GM13976 (cell line): ENCODE results near the gene CDON.
A peak's percentile ranks its signal among the peaks of the same experiment; 100 is the strongest.

ENCODE experiments used
- DNase-seq: peaks from one replicate; pipeline ENCODE4 v3.0.0; 2012; ENCODE audit warnings: low spot score
- in situ Hi-C: fragments of 300-500 bp; cut with MboI; formaldehyde crosslinking; loops from one replicate; pipeline ENCODE4 v1.12.0; 2022; ENCODE audit warnings: low sequenced_read_pairs, mixed read lengths, inconsistent platforms; ENCODE audit not compliant: unreplicated experiment
- TF ChIP-seq, protein P1 (sequence below): IDR thresholded peaks from 2 replicates; pipeline ENCODE4 v1.5.1; 2012; ENCODE audit warnings: borderline replicate concordance, mild to moderate bottlenecking; ENCODE audit not compliant: insufficient read depth; ENCODE audit errors: extremely low read depth, missing control alignments, control extremely low read depth

The CDON gene

DNA sequence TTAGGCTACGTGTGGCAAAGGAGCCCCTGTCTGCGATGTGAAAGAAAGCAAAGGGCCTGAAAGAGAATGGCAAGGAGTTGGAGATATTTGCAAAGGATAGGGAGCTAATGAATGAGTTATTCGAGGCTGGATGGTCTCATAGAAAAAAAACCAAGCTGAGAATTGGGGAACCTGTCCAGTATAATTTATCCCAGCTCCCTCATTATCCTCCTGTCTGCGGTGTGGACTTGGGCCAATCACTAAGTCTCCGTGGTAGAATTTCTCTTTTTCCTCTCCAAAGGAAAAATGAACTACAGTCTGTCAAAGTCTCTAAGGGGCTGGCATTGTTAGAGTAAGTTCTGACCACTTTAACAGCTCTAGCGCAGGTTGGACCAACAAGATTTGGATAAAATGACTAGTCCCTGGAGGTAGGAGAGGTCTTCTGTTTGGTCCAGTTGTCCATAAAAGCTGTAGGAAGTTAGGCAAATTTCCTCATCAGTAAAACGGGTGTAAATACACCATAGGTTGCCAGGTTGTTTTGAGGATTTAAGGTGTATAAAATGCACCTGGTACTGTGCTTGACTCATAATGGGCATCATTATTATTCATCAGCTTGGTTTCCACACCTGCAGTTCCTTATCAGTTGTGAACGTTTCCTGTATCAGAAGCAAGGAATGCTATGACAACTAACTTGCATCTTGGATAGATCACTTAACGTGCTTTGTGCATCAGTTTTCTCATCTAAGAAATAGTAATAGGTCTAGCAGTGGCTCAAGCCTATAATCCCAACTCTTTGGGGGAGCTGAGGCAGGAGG, 10.3 kb upstream of the CDON start:
- in situ Hi-C loops = no loop called here
- no peak for DNase-seq
- TF ChIP-seq, protein P1, sequence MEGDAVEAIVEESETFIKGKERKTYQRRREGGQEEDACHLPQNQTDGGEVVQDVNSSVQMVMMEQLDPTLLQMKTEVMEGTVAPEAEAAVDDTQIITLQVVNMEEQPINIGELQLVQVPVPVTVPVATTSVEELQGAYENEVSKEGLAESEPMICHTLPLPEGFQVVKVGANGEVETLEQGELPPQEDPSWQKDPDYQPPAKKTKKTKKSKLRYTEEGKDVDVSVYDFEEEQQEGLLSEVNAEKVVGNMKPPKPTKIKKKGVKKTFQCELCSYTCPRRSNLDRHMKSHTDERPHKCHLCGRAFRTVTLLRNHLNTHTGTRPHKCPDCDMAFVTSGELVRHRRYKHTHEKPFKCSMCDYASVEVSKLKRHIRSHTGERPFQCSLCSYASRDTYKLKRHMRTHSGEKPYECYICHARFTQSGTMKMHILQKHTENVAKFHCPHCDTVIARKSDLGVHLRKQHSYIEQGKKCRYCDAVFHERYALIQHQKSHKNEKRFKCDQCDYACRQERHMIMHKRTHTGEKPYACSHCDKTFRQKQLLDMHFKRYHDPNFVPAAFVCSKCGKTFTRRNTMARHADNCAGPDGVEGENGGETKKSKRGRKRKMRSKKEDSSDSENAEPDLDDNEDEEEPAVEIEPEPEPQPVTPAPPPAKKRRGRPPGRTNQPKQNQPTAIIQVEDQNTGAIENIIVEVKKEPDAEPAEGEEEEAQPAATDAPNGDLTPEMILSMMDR = no peak

DNA sequence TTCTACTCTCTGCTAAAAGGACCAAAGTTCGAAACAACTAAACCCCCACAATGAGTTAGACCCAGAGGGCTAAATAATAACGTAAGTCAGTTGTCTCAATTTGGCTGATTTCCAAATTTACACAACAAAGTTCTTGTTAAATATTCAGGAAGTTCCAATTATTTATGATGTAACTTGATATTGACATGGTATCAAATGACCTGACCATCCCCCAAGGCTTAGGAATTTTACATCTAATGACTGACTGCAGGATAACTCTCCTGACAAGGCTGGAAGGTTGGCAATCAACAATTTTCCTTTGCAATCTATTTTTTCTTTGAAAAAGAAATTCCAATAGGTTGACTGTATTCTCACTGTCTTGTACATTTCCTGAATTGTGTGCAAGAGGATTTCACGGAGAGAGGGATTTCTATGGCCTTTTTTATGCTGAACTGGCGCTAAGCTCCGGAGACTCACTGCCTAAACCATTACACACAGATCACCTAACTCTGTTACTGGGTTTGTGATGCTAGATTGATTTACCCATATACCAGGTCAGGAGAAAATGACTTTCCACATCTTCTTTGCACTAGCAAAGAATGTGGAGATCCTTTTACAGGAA, 9.6 kb upstream of the CDON start:
- no peak for DNase-seq
- in situ Hi-C loops = no loop called here
- TF ChIP-seq, protein P1 = no peak

DNA sequence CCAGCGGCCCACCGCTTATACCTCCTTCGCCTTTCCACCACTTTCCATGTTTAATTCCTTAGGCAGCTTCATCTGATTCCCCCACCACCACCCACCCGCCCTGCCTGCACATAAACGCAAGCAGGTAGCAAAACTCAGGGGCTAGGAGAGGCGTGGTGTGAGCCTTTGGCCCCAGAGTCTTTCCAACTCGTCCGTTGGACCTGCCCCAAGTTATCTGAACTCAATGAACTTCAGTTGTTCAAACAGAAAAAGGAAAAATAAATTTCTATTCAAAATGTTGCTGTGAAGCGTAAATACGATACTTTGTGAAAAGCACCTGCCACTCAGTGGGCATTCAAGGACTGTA, 814 bp upstream of the CDON start:
- TF ChIP-seq, protein P1 = no peak
- DNase-seq = no peak

DNA sequence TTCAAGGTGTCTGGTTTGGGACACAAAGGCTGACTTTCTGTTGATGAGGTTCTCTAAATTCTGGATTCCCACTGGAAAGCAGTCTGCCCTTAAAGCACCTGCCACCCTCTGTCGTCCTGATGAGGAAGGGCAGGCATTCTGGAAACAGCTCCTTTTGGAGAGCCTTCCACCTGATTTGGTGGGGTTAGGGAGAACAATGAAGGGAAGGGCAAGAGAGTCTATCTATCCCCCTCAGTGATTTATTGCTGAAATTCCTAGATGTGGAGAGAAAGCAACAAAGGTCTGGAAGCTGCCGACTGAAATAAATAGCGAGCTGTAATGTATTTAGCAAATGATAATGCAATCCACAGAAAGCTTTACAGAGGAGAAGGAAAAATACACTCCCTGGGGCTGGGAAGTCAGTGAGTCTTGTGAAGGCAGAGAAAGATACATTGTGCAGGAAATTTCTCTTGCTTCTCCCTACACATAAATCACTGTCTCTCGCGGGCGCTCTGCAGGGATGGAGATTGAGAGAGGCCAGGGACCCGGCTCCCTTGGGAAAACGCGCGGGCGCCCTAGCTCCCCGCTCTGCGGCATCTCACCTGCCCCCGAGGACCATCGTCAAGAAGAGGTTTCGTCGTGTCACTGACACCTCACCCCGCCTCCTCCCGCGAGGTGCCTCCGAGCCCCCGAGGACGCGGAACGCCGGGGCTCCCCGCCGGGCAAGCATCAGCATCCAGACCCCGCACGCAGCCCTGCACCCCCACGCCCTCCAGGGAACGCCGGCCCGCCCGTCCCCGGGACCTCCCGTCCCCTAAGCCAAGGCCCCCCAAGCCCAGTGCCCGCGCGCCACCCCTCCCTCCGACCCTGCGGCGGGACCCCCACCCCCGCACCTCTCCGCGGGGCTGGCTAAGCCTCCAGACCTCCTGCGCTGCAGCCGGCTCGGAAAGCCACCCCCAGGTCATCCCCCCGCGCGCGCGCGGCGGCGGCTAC, 673 bp downstream of the CDON start:
- DNase-seq = peak; percentile 43
- in situ Hi-C loops = no loop called here
- TF ChIP-seq, protein P1 = no peak

More for the DNA sequence above, 814 bp upstream of the CDON start:
- in situ Hi-C loops = no loop called here

DNA sequence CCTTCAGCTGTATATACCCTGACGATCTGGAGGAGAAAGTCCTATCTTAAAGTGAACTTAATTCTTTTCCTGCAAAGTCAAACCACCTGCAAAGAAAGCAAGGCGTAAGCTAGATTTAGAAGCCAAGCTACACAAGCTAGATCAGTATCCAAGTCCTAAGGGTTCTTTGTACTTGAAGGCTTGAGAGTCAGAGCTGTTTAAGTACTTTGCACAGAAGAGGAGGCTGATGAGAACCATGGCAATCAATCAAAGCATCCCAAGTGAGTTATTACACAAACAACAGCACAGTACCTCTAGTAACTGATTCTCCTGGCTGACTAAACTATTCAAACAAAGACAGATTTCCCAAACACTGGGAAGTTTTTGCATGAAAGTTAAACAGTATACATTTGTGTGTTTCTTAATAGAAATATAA, 1.9 kb downstream of the CDON start:
- DNase-seq = no peak
- TF ChIP-seq, protein P1 = no peak
- in situ Hi-C loops = no loop called here

DNA sequence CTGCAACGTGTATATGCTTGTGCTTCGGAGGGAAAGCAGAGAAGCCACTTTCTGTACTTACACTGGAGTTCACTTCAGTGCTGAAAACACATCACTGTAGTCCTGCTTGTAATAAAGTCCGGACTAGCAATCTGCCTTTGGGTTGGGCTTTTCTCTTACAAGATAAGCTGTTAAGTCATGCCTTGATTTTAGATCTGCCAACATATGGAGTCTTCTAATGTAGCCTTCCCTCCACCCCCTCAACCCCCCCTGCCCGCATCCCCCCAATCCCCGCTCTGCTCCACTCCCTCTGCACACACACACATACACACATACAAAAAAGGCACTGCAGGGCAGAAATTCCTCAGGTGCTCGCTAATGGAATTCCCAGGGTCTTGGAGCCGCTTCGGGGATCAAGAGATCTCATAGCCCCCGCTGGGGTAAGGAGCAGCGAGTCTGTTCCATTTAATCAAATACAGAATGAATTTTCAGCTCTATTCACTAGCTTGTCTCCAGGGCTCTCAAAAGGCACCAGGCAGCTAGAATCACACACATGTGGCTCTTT, 3.4 kb downstream of the CDON start:
- TF ChIP-seq, protein P1 = no peak
- DNase-seq = no peak
- in situ Hi-C loops = no loop called here
